IMR-90 (cell line): ENCODE measurements around the gene RBFOX1. TPM values are rescaled to one million over a fixed set of nuclear protein-coding genes. Genes with fewer than 3 reads are reported as not detected.

Experiments used
- ATAC-seq: fragments of 200-7000 bp; cut with Tn5 transposase; 2 replicates; pipeline ENCODE4 v1.9.1; 2020; ENCODE audit warnings: low read depth, mild to moderate bottlenecking, moderate library complexity
- BruUV-seq: library from RNA; stranded (reverse); fragments of 400-500 nt; replicated peaks from 2 replicates; lab custom pipeline; 2021; lab: Mats Ljungman, UMichigan
- CTCF ChIA-PET: fragments of 300-600 bp; formaldehyde crosslinking; extraction: SDS; loops from one replicate; lab custom pipeline; 2021; ENCODE audit warnings: antibody characterized with exemption; lab: Yijun Ruan, JAX
- POLR2A ChIA-PET: fragments of 300-600 bp; sonication (Branson Sonifier 250); formaldehyde crosslinking; loops from one replicate; lab custom pipeline; 2022; ENCODE audit warnings: antibody characterized with exemption; ENCODE audit not compliant: unreplicated experiment; lab: Charles Lee
- DNase-seq: peaks from one replicate; pipeline ENCODE4 v3.0.0; 2013
- H2AFZ ChIP-seq: replicated peaks from 2 replicates; pipeline ENCODE3; 2013; ENCODE audit warnings: low read length, mild to moderate bottlenecking; ENCODE audit not compliant: poor library complexity
- H2AK5ac ChIP-seq: 2 replicates; pipeline ENCODE4 v1.6.1; 2013; ENCODE audit warnings: low read depth, low read length, inconsistent platforms
- H2AK9ac ChIP-seq: replicated peaks from 2 replicates; pipeline ENCODE3; 2013; ENCODE audit warnings: mild to moderate bottlenecking, low read depth, low read length, moderate library complexity; ENCODE audit not compliant: poor library complexity
- H2BK120ac ChIP-seq: 2 replicates; pipeline ENCODE4 v1.6.1; 2013; ENCODE audit warnings: low read depth, low read length, inconsistent platforms
- H2BK15ac ChIP-seq: 3 replicates; pipeline ENCODE4 v1.6.1; 2013; ENCODE audit warnings: low read depth, low read length, inconsistent platforms
- H2BK20ac ChIP-seq: 2 replicates; pipeline ENCODE4 v1.6.1; 2013; ENCODE audit warnings: low read depth, mild to moderate bottlenecking, inconsistent platforms, low read length, moderate library complexity
- H2BK5ac ChIP-seq: 2 replicates; pipeline ENCODE4 v1.6.1; 2013; ENCODE audit warnings: mild to moderate bottlenecking, low read depth, low read length, inconsistent platforms; ENCODE audit not compliant: poor library complexity, severe bottlenecking
- H3K14ac ChIP-seq: replicated peaks from 2 replicates; pipeline ENCODE4 v1.6.1; 2013; ENCODE audit warnings: low read depth, low read length, inconsistent platforms
- H3K18ac ChIP-seq: 2 replicates; pipeline ENCODE4 v1.6.1; 2013; ENCODE audit warnings: low read depth, low read length, control low read depth
- H3K23ac ChIP-seq: 2 replicates; pipeline ENCODE4 v1.6.1; 2013; ENCODE audit warnings: low read depth, low read length, inconsistent platforms
- H3K27ac ChIP-seq: 2 replicates; pipeline ENCODE4 v1.5.1; 2013; ENCODE audit warnings: mild to moderate bottlenecking, control low read depth, low read length; ENCODE audit not compliant: insufficient read depth
- H3K27me3 ChIP-seq: 2 replicates; pipeline ENCODE4 v1.6.1; 2013; ENCODE audit warnings: low read length; ENCODE audit not compliant: control insufficient read depth, insufficient read depth
- H3K36me3 ChIP-seq: 2 replicates; pipeline ENCODE4 v1.6.1; 2013; ENCODE audit warnings: low read length, mixed read lengths; ENCODE audit not compliant: control insufficient read depth, insufficient read depth
- H3K4ac ChIP-seq: 2 replicates; pipeline ENCODE4 v1.6.1; 2013; ENCODE audit warnings: low read depth, low read length, inconsistent platforms
- H3K4me1 ChIP-seq: 2 replicates; pipeline ENCODE4 v1.6.1; 2013; ENCODE audit warnings: low read length, mixed read lengths; ENCODE audit not compliant: control insufficient read depth, insufficient read depth
- H3K4me2 ChIP-seq: 2 replicates; pipeline ENCODE4 v1.6.1; 2013; ENCODE audit warnings: low read depth, mild to moderate bottlenecking, control low read depth, low read length, moderate library complexity
- H3K4me3 ChIP-seq: 2 replicates; pipeline ENCODE4 v1.5.1; 2013; ENCODE audit warnings: low read depth, mild to moderate bottlenecking, control low read depth, low read length, moderate library complexity; ENCODE audit not compliant: insufficient read depth
- H3K56ac ChIP-seq: 2 replicates; pipeline ENCODE4 v1.6.1; 2013; ENCODE audit warnings: low read length, inconsistent platforms; ENCODE audit not compliant: insufficient read depth; ENCODE audit errors: extremely low read depth
- H3K79me1 ChIP-seq, 2 experiments: 2 replicates each; pipeline ENCODE4 v1.6.1; 2013; ENCODE audit warnings: low read length in 2 of 2, inconsistent platforms in 1 of 2, low read depth in 1 of 2
- H3K9ac ChIP-seq: 2 replicates; pipeline ENCODE4 v1.6.1; 2013; ENCODE audit warnings: low read depth, low read length, control low read depth
- H3K9me1 ChIP-seq: 2 replicates; pipeline ENCODE4 v1.6.1; 2013; ENCODE audit warnings: low read length, inconsistent platforms; ENCODE audit not compliant: insufficient read depth
- H3K9me3 ChIP-seq: 2 replicates; pipeline ENCODE4 v1.6.1; 2013; ENCODE audit warnings: low read length; ENCODE audit not compliant: control insufficient read depth, insufficient read depth
- H4K20me1 ChIP-seq: 2 replicates; pipeline ENCODE4 v1.6.1; 2013; ENCODE audit warnings: low read length, inconsistent platforms; ENCODE audit not compliant: insufficient read depth
- H4K5ac ChIP-seq: 2 replicates; pipeline ENCODE4 v1.6.1; 2013; ENCODE audit warnings: mild to moderate bottlenecking, low read depth, low read length, control low read depth
- H4K8ac ChIP-seq, 2 experiments: 2 replicates each; pipeline ENCODE4 v1.6.1; 2013; ENCODE audit warnings: low read depth in 2 of 2, low read length in 2 of 2, control low read depth in 1 of 2, inconsistent platforms in 1 of 2
- H4K91ac ChIP-seq: 2 replicates; pipeline ENCODE4 v1.6.1; 2013; ENCODE audit warnings: low read depth, low read length, inconsistent platforms; ENCODE audit not compliant: insufficient read depth
- BHLHE40 ChIP-seq: fragments of 150-350 bp; IDR thresholded peaks from 2 replicates; pipeline ENCODE4 v1.6.1; 2016; ENCODE audit warnings: mild to moderate bottlenecking, low read depth, low read length
- CEBPB ChIP-seq: IDR thresholded peaks from 2 replicates; pipeline ENCODE4 v1.6.1; 2012; ENCODE audit warnings: low read depth, low read length, improper control_type of control experiment
- CHD1 ChIP-seq: IDR thresholded peaks from 2 replicates; pipeline ENCODE4 v1.6.1; 2012; ENCODE audit warnings: low read depth, low read length, improper control_type of control experiment
- CTCF ChIP-seq: conservative IDR thresholded peaks from 2 replicates; pipeline ENCODE4 v1.5.1; 2012; ENCODE audit warnings: mild to moderate bottlenecking, low read depth, low read length, improper control_type of control experiment
- ELK1 ChIP-seq: fragments of 150-350 bp; IDR thresholded peaks from 2 replicates; pipeline ENCODE4 v1.6.1; 2016; ENCODE audit warnings: low read depth, mild to moderate bottlenecking, low read length, moderate library complexity, borderline replicate concordance
- FOS ChIP-seq: fragments of 150-350 bp; IDR thresholded peaks from 2 replicates; pipeline ENCODE4 v1.6.1; 2016; ENCODE audit warnings: low read depth, low read length
- MAFK ChIP-seq: IDR thresholded peaks from 2 replicates; pipeline ENCODE4 v1.6.1; 2012; ENCODE audit warnings: low read depth, low read length, improper control_type of control experiment
- MAZ ChIP-seq: IDR thresholded peaks from 2 replicates; pipeline ENCODE4 v1.6.1; 2012; ENCODE audit warnings: low read depth, mild to moderate bottlenecking, low read length, improper control_type of control experiment, moderate library complexity, borderline replicate concordance
- MXI1 ChIP-seq: IDR thresholded peaks from 2 replicates; pipeline ENCODE4 v1.6.1; 2012; ENCODE audit warnings: low read depth, mild to moderate bottlenecking, low read length, moderate library complexity, borderline replicate concordance
- NFE2L2 ChIP-seq: fragments of 150-350 bp; IDR thresholded peaks from 2 replicates; pipeline ENCODE4 v1.6.1; 2016; ENCODE audit warnings: low read depth, mild to moderate bottlenecking, low read length
- POLR2A ChIP-seq: IDR thresholded peaks from 2 replicates; pipeline ENCODE4 v1.6.1; 2012; ENCODE audit warnings: mild to moderate bottlenecking, low read depth, low read length
- RAD21 ChIP-seq: IDR thresholded peaks from 2 replicates; pipeline ENCODE4 v1.6.1; 2012; ENCODE audit warnings: low read length, improper control_type of control experiment
- RCOR1 ChIP-seq: IDR thresholded peaks from 2 replicates; pipeline ENCODE4 v1.6.1; 2012; ENCODE audit warnings: mild to moderate bottlenecking, low read length, improper control_type of control experiment; ENCODE audit not compliant: insufficient replicate concordance
- RFX5 ChIP-seq: IDR thresholded peaks from 2 replicates; pipeline ENCODE4 v1.8.0; 2012; ENCODE audit warnings: low read depth, mild to moderate bottlenecking, low read length, moderate library complexity
- SMC3 ChIP-seq: fragments of 150-350 bp; IDR thresholded peaks from 2 replicates; pipeline ENCODE4 v1.6.1; 2016; ENCODE audit warnings: low read depth, mild to moderate bottlenecking, antibody characterized with exemption, low read length, moderate library complexity
- USF2 ChIP-seq: fragments of 150-350 bp; IDR thresholded peaks from 2 replicates; pipeline ENCODE4 v1.6.1; 2017; ENCODE audit warnings: mild to moderate bottlenecking, antibody characterized with exemption, low read length, low read depth
- WGBS, 2 experiments: methylation state at CpG; one replicate each; pipeline versions ENCODE4 v1.1.5 to v1.1.7; 2013; ENCODE audit warnings: missing lambda C conversion rate in 2 of 2; ENCODE audit not compliant: insufficient read length in 1 of 2; ENCODE audit errors: extremely low coverage in 2 of 2; 5-methylcytosine and 5-hydroxymethylcytosine counted together
- dilution Hi-C: fragments of 300-500 bp; cut with HindIII; formaldehyde crosslinking; loops from one replicate; pipeline ENCODE4 v1.14.3; 2018; ENCODE audit warnings: low sequenced_read_pairs; ENCODE audit not compliant: unreplicated experiment
- in situ Hi-C: fragments of 300-500 bp; cut with MboI; formaldehyde crosslinking; loops from 3 replicates; pipeline ENCODE4 v1.14.3; 2019; ENCODE audit warnings: low sequenced_read_pairs, inconsistent platforms, mixed read lengths
- intact Hi-C: fragments of 100-400 bp; cut with micrococcal nuclease; formaldehyde crosslinking; loops from 2 replicates; pipeline ENCODE4 v1.10.0; 2022
- polyA plus RNA-seq, 3 experiments: library from polyadenylated mRNA; depleted of rRNA; stranded (reverse); fragments of >200 nt; gene quantifications; 2 replicates each; pipeline ENCODE4 v1.2.3, GENCODE V29; 2012; ENCODE audit warnings: low replicate concordance in 1 of 3
- total RNA-seq: library from RNA; depleted of rRNA; stranded (reverse); fragments of >200 nt; gene quantifications from 2 replicates; pipeline ENCODE4 v1.2.3, GENCODE V29; 2012

RBFOX1 gene
- total and polyA plus RNA-seq, 2 of the 4 experiments (the other 2 are of a cell fraction): not detected

GRCh38 chr16:7471268-7471667, 138.6 kb downstream of the RBFOX1 start:
- Histone ChIP-seq H3K23ac (no peak overlapping the region), H3K9me1 (no peaks in the 10 kb centered on the region), H4K5ac (no peak overlapping the region), H2BK20ac (no peak overlapping the region), H3K4ac (no peak overlapping the region), H4K20me1 (no peaks in the 10 kb centered on the region), H2BK120ac (no peak overlapping the region), H4K91ac (no peak overlapping the region), H4K8ac (no peak overlapping the region), H3K27ac (no peak overlapping the region), H3K56ac (no peak overlapping the region), H3K18ac (no peak overlapping the region), H2AK9ac (no peak overlapping the region), H3K4me2 (no peak overlapping the region), H3K14ac (no peak overlapping the region), H3K27me3 (no peaks in the 10 kb centered on the region), H3K79me1 (no peaks in the 10 kb centered on the region), H3K9me3 (peaks cover 2% of the 10 kb centered on the region; the same call in 1 of the 2 replicates), H3K4me1 (no peaks in the 10 kb centered on the region), H3K36me3 (no peaks in the 10 kb centered on the region), H3K9ac (no peak overlapping the region), H2AFZ (no peak overlapping the region), H2AK5ac (no peak overlapping the region), H2BK15ac (no peak overlapping the region), H3K4me3 (no peak overlapping the region), H2BK5ac (no peak overlapping the region)
- no CpG with 5 or more reads among the region's 1 CpG for WGBS, 2 experiments
- ChIA-PET CTCF (no interaction called here), POLR2A (no interaction called here)
- no peak for DNase-seq
- in situ Hi-C loops: no loop called here
- no peak for ATAC-seq
- no TSS peak for BruUV-seq
- TF ChIP-seq RAD21 (no peak), RCOR1 (no peak), MAZ (no peak), BHLHE40 (no peak), NFE2L2 (no peak), CTCF (no peak), CHD1 (no peak), FOS (no peak), SMC3 (no peak), CEBPB (no peak), RFX5 (no peak), ELK1 (no peak), POLR2A (no peak), MXI1 (no peak), MAFK (no peak), USF2 (no peak)
- intact Hi-C loops: no loop called here
- dilution Hi-C loops: no loop called here
